SH-SY5Y (cell line): ENCODE data around the gene NUP50.

Source experiments
- GATA2 ChIP-seq: IDR thresholded peaks from 2 replicates; pipeline ENCODE4 v1.6.1; 2011; ENCODE audit warnings: mild to moderate bottlenecking, low read depth, low read length
- GATA3 ChIP-seq: IDR thresholded peaks from 2 replicates; pipeline ENCODE4 v1.6.1; 2011; ENCODE audit warnings: low read depth, mild to moderate bottlenecking, low read length, moderate library complexity

DNA sequence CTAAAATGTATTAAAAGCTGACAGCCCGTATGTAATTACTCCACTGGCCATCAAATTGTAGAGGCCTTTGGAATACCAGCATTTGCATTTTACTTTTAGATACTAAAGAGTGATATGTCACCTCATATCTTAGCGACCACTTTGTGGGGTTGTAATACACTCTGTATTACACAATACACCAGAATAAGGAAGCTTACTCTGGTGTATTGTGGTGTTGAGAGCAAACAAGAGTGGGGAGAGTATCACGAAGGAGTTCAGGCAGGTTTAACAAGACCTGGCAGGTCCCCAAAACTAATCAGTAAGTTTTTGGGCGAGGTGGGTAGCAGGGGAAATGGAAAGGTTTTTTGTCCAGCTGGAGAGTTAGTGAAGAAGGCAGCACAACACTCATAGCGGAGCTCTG, 3.2 kb downstream of the NUP50 start:
- TF ChIP-seq GATA3 (no peak), GATA2 (no peak)
